WTC11 (cell line): ENCODE measurements around the gene DRC1. TPM values are rescaled to one million over a fixed set of nuclear protein-coding genes. Genes with fewer than 3 reads are reported as not detected.

Source experiments
- ATAC-seq: fragments of 200-7000 bp; cut with Tn5 transposase; 2 replicates; pipeline ENCODE4 v1.10.0; 2021; ENCODE audit warnings: mild to moderate bottlenecking, moderate library complexity
- CTCF ChIA-PET: fragments of 300-600 bp; sonication (Branson Sonifier 250); formaldehyde crosslinking; loops from one replicate; lab custom pipeline; 2021; ENCODE audit warnings: antibody characterized with exemption; lab: Charles Lee
- POLR2A ChIA-PET: fragments of 350-600 bp; sonication (Branson Sonifier 250); formaldehyde crosslinking; loops from one replicate; lab custom pipeline; 2021; ENCODE audit warnings: antibody characterized with exemption; lab: Charles Lee
- DNase-seq: peaks from one replicate; pipeline ENCODE4 v3.0.0; 2021; ENCODE audit warnings: low spot score
- H3K27ac Mint-ChIP-seq: 2 replicates; pipeline ENCODE4 v1.8.0; 2021; ENCODE audit warnings: mixed read lengths
- H3K27me3 Mint-ChIP-seq: 2 replicates; pipeline ENCODE4 v1.8.0; 2021; ENCODE audit warnings: low read depth, mild to moderate bottlenecking, moderate library complexity, mixed read lengths
- H3K36me3 Mint-ChIP-seq: 2 replicates; pipeline ENCODE4 v1.8.0; 2021; ENCODE audit warnings: mixed read lengths
- H3K4me1 Mint-ChIP-seq: 2 replicates; pipeline ENCODE4 v1.8.0; 2022; ENCODE audit warnings: mixed read lengths
- H3K4me3 Mint-ChIP-seq: 2 replicates; pipeline ENCODE4 v1.8.0; 2021; ENCODE audit warnings: mild to moderate bottlenecking, moderate library complexity, mixed read lengths
- H3K9me3 Mint-ChIP-seq: 2 replicates; pipeline ENCODE4 v1.8.0; 2021; ENCODE audit warnings: mixed read lengths
- ATF1 ChIP-seq: sonication (generic); formaldehyde crosslinking; IDR thresholded peaks from 2 replicates; pipeline ENCODE4 v1.8.1; 2023; ENCODE audit warnings: mild to moderate bottlenecking, moderate library complexity, missing genetic modification reagents
- EMX1 ChIP-seq: fragments of 250-450 bp; sonication (Bioruptor Pico); IDR thresholded peaks from 2 replicates; pipeline ENCODE4 v1.8.0; 2021; ENCODE audit warnings: mild to moderate bottlenecking
- ETV6 ChIP-seq: sonication (generic); formaldehyde crosslinking; IDR thresholded peaks from 2 replicates; pipeline ENCODE4 v1.8.1; 2022; ENCODE audit warnings: mild to moderate bottlenecking, missing genetic modification reagents
- GRHL2 ChIP-seq: fragments of 250-450 bp; sonication (Bioruptor Pico); IDR thresholded peaks from 2 replicates; pipeline ENCODE4 v1.8.0; 2022; ENCODE audit warnings: mild to moderate bottlenecking, moderate library complexity; ENCODE audit not compliant: insufficient replicate concordance, severe bottlenecking
- JAZF1 ChIP-seq: fragments of 250-450 bp; sonication (Bioruptor Pico); IDR thresholded peaks from 2 replicates; pipeline ENCODE4 v1.9.0; 2021; ENCODE audit warnings: moderate library complexity, mild to moderate bottlenecking, inconsistent platforms
- KAT7 ChIP-seq: sonication (generic); formaldehyde crosslinking; IDR thresholded peaks from 2 replicates; pipeline ENCODE4 v1.8.1; 2023; ENCODE audit warnings: missing genetic modification reagents, mild to moderate bottlenecking, borderline replicate concordance
- MXD4 ChIP-seq: fragments of 250-450 bp; sonication (Bioruptor Pico); IDR thresholded peaks from 2 replicates; pipeline ENCODE4 v1.8.0; 2021; ENCODE audit warnings: mild to moderate bottlenecking, moderate library complexity, borderline replicate concordance
- RORB ChIP-seq: fragments of 250-450 bp; sonication (Bioruptor Pico); IDR thresholded peaks from 2 replicates; pipeline ENCODE4 v1.9.0; 2021; ENCODE audit warnings: mild to moderate bottlenecking
- SP1 ChIP-seq: sonication (generic); formaldehyde crosslinking; conservative IDR thresholded peaks from 2 replicates; pipeline ENCODE4 v1.8.1; 2022; ENCODE audit warnings: missing genetic modification reagents
- ZNF138 ChIP-seq: sonication (generic); formaldehyde crosslinking; conservative IDR thresholded peaks from 2 replicates; pipeline ENCODE4 v1.8.1; 2022; ENCODE audit warnings: mild to moderate bottlenecking, moderate library complexity, missing genetic modification reagents
- ZNF317 ChIP-seq: sonication (generic); formaldehyde crosslinking; IDR thresholded peaks from 2 replicates; pipeline ENCODE4 v1.8.1; 2023; ENCODE audit warnings: low read depth, mild to moderate bottlenecking, moderate library complexity, missing genetic modification reagents, borderline replicate concordance
- total RNA-seq: library from RNA; stranded (reverse); gene quantifications from 3 replicates; pipeline ENCODE4 v1.2.3, GENCODE V29; 2021
- TF ChIP-seq, protein P1 (sequence below): sonication (generic); formaldehyde crosslinking; IDR thresholded peaks from 2 replicates; pipeline ENCODE4 v1.8.0; 2022; ENCODE audit warnings: mild to moderate bottlenecking, missing genetic modification reagents
- TF ChIP-seq, protein P2 (sequence below): sonication (generic); formaldehyde crosslinking; IDR thresholded peaks from 2 replicates; pipeline ENCODE4 v1.8.0; 2023; ENCODE audit warnings: mild to moderate bottlenecking, missing genetic modification reagents
- TF ChIP-seq, protein P3 (sequence below): sonication (generic); formaldehyde crosslinking; IDR thresholded peaks from 2 replicates; pipeline ENCODE4 v1.8.1; 2022; ENCODE audit warnings: low read depth, missing genetic modification reagents, borderline replicate concordance
- TF ChIP-seq, protein P4 (sequence below): sonication (generic); formaldehyde crosslinking; IDR thresholded peaks from 2 replicates; pipeline ENCODE4 v1.8.0; 2022; ENCODE audit warnings: missing genetic modification reagents
- TF ChIP-seq, protein P5 (sequence below): sonication (generic); formaldehyde crosslinking; IDR thresholded peaks from 2 replicates; pipeline ENCODE4 v1.8.1; 2023; ENCODE audit warnings: mild to moderate bottlenecking, missing genetic modification reagents, moderate library complexity
- TF ChIP-seq, protein P6 (sequence below): sonication (generic); formaldehyde crosslinking; IDR thresholded peaks from 2 replicates; pipeline ENCODE4 v1.8.1; 2022; ENCODE audit warnings: missing genetic modification reagents, borderline replicate concordance

DRC1 gene
- total RNA-seq, 1 experiment from 2014 or later, result 0.55 TPM

DNA sequence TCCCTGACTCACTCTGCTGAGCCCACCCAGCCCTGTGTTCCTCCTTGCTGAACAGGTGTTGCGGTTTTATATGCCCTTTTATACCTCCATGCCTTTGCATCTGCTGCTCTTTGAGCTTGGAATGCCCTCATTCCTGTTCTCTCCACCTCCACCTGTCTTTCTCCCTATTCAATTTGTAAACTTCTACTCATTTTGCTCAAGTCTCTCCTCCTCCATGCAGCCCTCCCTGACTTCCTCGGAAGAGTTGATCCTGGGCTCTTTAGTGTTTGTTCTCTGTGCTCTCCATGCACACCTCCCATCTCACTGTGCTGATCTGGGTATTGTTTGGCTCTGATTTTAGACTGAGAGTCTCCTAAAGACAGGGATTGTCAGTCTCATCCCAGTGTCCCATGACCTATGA lies 83.4 kb downstream of the DRC1 start:
- Mint-ChIP-seq H3K9me3 (no peaks in the 10 kb centered on the region), H3K27ac (no peak overlapping the region), H3K27me3 (no peaks in the 10 kb centered on the region), H3K36me3 (no peaks in the 10 kb centered on the region), H3K4me3 (no peak overlapping the region), H3K4me1 (no peaks in the 10 kb centered on the region)
- CTCF ChIA-PET, result no interaction called here
- ATAC-seq (no peak), DNase-seq (no peak)
- TF ChIP-seq, protein P1, sequence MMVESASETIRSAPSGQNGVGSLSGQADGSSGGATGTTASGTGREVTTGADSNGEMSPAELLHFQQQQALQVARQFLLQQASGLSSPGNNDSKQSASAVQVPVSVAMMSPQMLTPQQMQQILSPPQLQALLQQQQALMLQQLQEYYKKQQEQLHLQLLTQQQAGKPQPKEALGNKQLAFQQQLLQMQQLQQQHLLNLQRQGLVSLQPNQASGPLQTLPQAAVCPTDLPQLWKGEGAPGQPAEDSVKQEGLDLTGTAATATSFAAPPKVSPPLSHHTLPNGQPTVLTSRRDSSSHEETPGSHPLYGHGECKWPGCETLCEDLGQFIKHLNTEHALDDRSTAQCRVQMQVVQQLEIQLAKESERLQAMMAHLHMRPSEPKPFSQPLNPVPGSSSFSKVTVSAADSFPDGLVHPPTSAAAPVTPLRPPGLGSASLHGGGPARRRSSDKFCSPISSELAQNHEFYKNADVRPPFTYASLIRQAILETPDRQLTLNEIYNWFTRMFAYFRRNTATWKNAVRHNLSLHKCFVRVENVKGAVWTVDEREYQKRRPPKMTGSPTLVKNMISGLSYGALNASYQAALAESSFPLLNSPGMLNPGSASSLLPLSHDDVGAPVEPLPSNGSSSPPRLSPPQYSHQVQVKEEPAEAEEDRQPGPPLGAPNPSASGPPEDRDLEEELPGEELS (CRISPR knock-in tag), result no peak
- TF ChIP-seq MXD4 (CRISPR knock-in tag), result no peak
- POLR2A ChIA-PET, result no interaction called here

DNA sequence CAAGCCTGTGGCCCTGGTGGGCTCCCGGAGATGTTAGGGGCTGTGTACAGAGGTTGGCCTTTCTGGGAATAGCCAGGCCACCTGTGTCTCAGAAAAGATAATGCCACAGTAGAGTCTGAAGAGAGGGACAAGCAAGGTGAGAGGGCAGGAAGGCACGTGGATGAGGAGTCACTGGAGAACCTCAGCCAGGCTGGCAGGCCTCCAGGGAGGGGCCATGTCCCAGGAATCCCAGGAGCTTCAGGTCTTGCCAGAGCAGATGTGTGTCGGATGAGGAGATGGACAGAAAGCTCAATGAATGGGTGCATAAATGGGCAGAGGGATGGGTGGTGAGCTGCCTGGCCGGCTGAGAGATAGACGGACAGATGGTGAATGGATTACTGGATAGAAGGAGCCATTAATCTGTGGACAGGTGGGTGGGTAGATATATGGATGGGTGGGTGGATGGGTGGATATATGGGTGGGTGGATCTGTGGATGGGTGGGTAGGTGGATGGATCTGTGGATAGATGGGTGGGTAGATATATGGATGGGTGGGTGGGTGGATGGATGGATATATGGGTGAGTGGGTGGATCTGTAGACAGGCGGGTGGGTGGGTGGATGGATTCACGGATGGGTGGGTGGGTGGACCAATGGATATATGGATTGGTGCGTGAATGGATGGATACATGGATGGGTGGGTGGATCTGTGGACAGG lies 84.2 kb downstream of the DRC1 start:
- H3K9me3 Mint-ChIP-seq, result no peaks in the 10 kb centered on the region
- no peaks in the 10 kb centered on the region for H3K4me1 Mint-ChIP-seq
- ChIA-PET POLR2A (no interaction called here), CTCF (no interaction called here)
- DNase-seq (no peak), ATAC-seq (no peak)
- no peak overlapping the region for H3K27ac Mint-ChIP-seq
- H3K36me3 Mint-ChIP-seq, result no peaks in the 10 kb centered on the region
- H3K4me3 Mint-ChIP-seq, result no peak overlapping the region
- H3K27me3 Mint-ChIP-seq, result no peaks in the 10 kb centered on the region
- TF ChIP-seq ZNF317, result no peak
- TF ChIP-seq JAZF1, result no peak
- no peak for TF ChIP-seq GRHL2
- TF ChIP-seq ETV6 (CRISPR knock-in tag), result no peak
- TF ChIP-seq KAT7 (CRISPR knock-in tag), result no peak
- no peak for TF ChIP-seq MXD4 (CRISPR knock-in tag)
- TF ChIP-seq, protein P2, sequence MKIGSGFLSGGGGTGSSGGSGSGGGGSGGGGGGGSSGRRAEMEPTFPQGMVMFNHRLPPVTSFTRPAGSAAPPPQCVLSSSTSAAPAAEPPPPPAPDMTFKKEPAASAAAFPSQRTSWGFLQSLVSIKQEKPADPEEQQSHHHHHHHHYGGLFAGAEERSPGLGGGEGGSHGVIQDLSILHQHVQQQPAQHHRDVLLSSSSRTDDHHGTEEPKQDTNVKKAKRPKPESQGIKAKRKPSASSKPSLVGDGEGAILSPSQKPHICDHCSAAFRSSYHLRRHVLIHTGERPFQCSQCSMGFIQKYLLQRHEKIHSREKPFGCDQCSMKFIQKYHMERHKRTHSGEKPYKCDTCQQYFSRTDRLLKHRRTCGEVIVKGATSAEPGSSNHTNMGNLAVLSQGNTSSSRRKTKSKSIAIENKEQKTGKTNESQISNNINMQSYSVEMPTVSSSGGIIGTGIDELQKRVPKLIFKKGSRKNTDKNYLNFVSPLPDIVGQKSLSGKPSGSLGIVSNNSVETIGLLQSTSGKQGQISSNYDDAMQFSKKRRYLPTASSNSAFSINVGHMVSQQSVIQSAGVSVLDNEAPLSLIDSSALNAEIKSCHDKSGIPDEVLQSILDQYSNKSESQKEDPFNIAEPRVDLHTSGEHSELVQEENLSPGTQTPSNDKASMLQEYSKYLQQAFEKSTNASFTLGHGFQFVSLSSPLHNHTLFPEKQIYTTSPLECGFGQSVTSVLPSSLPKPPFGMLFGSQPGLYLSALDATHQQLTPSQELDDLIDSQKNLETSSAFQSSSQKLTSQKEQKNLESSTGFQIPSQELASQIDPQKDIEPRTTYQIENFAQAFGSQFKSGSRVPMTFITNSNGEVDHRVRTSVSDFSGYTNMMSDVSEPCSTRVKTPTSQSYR, result no peak
- TF ChIP-seq, protein P3, sequence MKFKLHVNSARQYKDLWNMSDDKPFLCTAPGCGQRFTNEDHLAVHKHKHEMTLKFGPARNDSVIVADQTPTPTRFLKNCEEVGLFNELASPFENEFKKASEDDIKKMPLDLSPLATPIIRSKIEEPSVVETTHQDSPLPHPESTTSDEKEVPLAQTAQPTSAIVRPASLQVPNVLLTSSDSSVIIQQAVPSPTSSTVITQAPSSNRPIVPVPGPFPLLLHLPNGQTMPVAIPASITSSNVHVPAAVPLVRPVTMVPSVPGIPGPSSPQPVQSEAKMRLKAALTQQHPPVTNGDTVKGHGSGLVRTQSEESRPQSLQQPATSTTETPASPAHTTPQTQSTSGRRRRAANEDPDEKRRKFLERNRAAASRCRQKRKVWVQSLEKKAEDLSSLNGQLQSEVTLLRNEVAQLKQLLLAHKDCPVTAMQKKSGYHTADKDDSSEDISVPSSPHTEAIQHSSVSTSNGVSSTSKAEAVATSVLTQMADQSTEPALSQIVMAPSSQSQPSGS (CRISPR knock-in tag), result no peak
- no peak for TF ChIP-seq ATF1 (CRISPR knock-in tag)
- TF ChIP-seq, protein P4, sequence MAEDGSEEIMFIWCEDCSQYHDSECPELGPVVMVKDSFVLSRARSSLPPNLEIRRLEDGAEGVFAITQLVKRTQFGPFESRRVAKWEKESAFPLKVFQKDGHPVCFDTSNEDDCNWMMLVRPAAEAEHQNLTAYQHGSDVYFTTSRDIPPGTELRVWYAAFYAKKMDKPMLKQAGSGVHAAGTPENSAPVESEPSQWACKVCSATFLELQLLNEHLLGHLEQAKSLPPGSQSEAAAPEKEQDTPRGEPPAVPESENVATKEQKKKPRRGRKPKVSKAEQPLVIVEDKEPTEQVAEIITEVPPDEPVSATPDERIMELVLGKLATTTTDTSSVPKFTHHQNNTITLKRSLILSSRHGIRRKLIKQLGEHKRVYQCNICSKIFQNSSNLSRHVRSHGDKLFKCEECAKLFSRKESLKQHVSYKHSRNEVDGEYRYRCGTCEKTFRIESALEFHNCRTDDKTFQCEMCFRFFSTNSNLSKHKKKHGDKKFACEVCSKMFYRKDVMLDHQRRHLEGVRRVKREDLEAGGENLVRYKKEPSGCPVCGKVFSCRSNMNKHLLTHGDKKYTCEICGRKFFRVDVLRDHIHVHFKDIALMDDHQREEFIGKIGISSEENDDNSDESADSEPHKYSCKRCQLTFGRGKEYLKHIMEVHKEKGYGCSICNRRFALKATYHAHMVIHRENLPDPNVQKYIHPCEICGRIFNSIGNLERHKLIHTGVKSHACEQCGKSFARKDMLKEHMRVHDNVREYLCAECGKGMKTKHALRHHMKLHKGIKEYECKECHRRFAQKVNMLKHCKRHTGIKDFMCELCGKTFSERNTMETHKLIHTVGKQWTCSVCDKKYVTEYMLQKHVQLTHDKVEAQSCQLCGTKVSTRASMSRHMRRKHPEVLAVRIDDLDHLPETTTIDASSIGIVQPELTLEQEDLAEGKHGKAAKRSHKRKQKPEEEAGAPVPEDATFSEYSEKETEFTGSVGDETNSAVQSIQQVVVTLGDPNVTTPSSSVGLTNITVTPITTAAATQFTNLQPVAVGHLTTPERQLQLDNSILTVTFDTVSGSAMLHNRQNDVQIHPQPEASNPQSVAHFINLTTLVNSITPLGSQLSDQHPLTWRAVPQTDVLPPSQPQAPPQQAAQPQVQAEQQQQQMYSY (CRISPR knock-in tag), result no peak
- TF ChIP-seq SP1 (CRISPR knock-in tag), result no peak
- TF ChIP-seq, protein P5, sequence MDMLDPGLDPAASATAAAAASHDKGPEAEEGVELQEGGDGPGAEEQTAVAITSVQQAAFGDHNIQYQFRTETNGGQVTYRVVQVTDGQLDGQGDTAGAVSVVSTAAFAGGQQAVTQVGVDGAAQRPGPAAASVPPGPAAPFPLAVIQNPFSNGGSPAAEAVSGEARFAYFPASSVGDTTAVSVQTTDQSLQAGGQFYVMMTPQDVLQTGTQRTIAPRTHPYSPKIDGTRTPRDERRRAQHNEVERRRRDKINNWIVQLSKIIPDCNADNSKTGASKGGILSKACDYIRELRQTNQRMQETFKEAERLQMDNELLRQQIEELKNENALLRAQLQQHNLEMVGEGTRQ (CRISPR knock-in tag), result no peak
- no peak for TF ChIP-seq ZNF138 (CRISPR knock-in tag)
- TF ChIP-seq RORB (CRISPR knock-in tag), result no peak
- no peak for TF ChIP-seq EMX1 (CRISPR knock-in tag)
- TF ChIP-seq, protein P6, sequence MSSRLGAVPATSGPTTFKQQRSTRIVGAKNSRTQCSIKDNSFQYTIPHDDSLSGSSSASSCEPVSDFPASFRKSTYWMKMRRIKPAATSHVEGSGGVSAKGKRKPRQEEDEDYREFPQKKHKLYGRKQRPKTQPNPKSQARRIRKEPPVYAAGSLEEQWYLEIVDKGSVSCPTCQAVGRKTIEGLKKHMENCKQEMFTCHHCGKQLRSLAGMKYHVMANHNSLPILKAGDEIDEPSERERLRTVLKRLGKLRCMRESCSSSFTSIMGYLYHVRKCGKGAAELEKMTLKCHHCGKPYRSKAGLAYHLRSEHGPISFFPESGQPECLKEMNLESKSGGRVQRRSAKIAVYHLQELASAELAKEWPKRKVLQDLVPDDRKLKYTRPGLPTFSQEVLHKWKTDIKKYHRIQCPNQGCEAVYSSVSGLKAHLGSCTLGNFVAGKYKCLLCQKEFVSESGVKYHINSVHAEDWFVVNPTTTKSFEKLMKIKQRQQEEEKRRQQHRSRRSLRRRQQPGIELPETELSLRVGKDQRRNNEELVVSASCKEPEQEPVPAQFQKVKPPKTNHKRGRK (CRISPR knock-in tag), result no peak
- TF ChIP-seq, all 79 proteins: peak for 0
